HS-27A (cell line): Measurements from ENCODE around the gene MECP2.
"Not testable (repeated sequence)": the region's sequence is repeated elsewhere in the genome, so short reads cannot be mapped to it uniquely, and the experiment has no call there.

Experiments
- DNase-seq: peaks from one replicate; pipeline ENCODE4 v3.0.0-alpha.2; 2012; ENCODE audit warnings: low read depth, missing footprints

MECP2 gene

GRCh38 chrX:153991013-153991580 lies 106.4 kb downstream of the MECP2 start:
- no peak for DNase-seq

DNA sequence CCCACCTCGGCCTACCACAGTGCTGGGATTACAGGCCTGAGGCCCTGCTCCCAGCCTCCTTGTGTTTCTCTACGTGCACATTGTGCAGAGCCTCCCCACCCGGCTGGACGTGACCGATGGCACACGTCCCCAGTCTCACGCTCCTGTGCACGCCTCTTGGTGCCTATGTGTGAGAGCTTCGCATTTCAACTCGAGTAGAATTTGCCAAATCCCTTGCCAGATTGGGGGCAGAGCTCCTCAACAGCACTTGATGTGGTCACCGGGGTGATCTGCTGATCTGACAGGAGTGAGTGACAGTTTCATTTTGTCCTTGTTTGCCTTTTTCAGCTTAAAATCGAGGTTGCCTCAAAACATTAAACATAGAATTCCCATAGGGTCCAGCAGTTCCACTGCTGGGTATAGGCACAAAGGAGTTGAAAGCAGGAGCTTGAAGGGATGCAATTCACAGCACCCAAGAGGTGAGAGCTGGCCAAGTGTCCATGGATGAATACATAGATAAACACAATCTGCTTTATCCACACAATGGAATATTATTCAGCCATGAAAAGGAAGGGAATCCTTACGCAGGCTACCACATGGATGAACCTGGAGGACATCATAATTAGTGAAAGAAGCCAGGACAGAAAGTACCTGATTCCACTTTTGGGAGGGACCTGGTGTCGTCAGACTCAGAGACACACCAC lies 107.4 kb downstream of the MECP2 start:
- no peak for DNase-seq

GRCh38 chrX:153988493-153988892 lies 109.0 kb downstream of the MECP2 start:
- no peak for DNase-seq

DNA sequence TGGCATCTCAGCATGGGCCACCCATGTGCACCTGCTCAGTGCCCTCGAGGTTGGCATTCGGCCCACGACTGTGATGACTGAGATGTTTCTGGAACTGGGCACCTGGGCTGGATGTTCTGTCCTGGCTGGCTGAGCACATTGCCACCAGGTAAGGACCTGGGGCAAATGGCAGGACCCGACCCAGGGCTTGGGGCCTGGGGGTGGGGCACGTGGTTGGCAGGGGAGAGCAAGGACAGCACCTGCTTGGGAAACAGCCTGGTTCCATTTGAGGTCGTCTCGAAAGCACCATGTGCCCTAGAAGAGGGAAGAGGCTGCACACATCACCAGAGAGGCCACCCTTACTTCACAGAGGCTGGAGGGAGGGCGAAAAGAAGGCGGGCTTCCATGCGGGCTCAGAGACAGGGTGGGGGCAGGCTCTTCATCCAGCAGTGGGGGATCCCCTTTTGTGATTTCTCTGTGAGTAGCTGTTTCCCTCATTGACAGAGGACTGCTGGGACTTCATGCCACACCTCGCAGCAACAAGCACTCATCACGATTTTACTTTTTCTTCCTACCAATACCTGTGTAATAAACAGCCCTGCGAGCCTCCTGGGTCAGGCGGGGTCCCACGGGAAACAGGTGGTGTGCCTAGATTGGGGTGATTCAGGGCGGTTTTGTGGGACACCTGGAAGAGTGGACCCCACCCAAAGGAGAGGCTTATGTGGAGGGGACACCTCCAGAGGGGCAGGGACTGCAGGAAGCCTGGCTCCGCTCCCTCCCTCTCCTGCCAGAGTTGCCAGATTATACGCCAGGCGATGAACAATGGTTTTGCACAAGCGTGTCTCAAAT lies 113.0 kb downstream of the MECP2 start:
- DNase-seq, result no peak

- no peak for DNase-seq
These were observed 114.2 kb downstream of the MECP2 start for GRCh38 chrX:153983321-153983801.

DNA sequence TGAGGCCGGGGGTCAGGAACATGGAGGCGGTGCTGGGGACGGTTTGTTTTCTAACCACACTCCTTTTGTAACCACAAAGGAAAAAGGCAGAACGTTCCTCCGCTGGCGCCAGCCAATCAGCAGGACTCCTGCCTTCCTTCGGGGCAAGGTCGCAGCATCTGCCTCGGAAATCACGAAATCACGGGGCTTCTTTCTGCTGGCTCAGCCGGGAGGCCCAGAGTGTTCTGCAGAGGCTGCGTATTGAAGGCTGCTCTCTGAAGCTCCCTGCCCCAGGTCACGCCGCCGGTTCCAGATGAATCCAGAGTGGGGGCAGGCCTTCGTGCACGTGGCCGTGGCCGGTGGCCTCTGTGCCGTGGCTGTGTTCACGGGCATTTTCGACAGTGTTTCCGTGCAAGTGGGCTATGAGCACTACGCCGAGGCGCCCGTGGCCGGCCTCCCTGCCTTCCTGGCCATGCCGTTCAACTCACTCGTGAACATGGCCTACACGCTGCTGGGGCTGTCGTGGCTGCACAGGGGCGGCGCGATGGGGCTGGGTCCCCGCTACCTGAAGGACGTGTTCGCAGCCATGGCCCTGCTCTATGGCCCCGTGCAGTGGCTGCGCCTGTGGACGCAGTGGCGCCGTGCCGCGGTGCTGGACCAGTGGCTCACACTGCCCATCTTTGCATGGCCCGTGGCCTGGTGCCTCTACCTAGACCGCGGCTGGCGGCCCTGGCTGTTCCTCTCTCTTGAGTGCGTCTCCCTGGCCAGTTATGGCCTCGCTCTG lies 115.6 kb downstream of the MECP2 start:
- no peak for DNase-seq

DNA sequence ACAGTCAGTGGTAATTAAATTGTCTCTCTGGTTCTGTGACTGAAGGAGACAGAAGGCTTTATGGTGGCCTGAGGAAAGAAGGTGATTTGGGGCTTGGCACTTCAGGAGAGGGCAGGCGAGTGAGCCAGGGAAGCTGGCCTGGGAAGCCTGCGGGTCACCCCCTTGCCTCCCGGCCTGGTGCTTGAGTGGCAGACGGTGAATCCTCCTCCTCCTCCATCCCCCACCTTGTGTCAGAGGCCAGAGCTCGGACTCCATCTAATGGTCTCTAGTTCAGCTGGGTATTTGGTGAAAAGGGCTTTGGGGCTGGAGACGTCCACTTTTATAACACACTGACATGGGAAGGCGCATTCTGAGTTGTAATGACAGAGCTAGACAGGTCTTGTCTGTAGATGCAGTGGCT lies 116.3 kb downstream of the MECP2 start:
- DNase-seq, result no peak

- not testable (repeated sequence) for DNase-seq
These were observed 117.1 kb downstream of the MECP2 start for GRCh38 chrX:153980394-153980793.

DNA sequence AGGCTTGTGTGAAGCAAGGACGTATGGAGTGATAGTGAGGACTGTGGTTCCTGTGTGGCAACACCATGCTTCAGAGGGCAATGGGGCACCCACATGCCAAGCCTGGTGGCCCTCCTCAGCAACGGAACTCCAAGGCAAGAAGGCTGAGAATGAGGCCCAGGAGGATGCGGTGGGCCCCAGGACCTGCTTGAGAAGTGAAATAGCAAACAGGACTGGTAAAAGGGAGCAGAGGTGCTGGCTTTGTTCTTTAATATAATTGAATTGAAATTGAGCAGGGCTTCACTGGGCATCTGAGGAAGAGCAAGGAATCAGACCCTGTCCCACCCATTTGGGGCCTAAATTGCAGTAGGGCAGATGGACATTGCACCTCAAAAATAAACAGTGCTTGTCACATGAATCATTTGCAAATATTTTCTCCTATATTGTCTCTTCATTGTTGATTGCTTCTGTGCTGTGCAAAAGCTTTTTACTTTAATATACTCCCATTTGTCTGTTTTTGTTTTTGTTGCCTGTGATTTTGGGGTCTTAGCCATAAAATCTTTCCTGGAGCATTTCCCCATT lies 122.7 kb downstream of the MECP2 start:
- DNase-seq, result no peak

GRCh38 chrX:153974003-153974725 lies 123.4 kb downstream of the MECP2 start:
- no peak for DNase-seq

DNA sequence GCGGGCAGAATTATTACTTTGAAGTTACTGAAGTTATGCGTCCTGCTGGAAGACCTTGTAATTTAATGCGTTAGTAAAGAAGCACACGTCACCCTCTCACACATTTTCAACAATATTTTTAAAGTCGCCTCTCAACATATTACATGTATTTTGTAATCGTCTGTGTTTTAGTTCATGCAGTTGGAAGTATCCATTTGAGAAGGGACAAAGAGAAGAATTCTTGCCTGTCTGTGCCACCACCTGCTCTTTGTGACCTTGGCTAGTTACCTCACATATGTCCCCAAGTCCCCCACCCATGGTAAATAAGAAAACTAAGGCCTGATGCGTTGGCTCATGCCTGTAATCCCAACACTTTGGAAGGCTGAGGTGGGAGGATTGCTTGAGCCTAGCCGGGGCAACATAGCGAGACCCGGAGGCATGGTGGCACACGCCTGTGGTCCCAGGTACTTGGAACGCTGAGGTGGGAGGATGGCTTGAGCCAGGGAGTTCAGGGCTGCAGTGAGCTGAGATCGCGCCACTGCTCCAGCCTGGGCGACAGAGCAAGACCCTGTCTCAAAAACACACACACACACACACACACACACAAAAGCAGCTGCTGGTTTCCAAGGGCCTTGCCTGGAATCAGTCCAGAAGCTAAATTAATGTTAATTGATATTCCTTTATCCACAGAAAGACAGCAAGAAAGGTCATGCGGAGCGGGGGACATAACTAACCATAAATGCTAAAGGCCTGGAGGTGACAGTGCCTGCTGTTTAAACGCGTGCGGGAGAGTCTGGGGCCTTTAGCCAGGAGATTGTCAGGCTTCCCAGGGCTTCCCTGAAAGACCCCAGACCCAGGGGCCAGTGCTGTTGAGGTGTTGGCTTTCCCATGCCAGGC lies 124.2 kb downstream of the MECP2 start:
- peak; percentile 8 for DNase-seq

DNA sequence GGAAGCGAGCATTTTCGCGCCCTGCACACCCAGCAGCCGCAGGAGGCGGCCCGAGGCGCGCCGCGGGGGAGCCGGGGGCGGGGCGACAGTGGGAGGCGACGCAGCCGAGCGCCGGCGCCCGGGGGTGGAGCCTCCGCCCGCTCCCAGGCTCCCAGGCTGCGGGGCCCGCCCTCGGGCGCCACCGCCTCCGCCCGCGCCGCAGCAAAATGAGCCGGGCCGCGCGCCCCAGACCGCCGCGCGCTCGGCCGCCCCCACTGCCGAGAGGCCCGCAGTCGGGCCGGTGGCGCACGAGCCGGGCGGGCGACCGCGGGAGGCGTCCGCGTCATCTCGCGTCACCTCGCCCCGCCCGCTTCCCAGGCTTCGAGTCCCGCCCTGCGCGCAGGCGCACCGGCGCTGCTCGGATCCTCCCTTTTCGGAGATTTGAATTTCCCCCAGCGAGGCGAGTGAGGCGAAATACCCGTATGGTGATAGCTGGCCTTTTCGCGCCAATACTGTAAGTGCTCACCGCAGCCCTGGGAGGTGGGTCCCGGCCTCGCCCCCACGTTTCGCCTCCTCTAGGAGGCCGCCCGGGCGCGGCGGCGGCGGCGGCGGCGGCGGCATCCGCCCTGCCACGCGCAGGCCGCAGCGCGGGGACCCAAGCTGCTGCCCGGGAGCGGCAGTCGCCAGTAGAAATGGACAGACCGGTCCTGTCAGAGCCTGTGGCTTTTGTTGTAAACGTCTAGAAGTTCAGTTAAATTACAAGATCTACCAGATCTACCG lies 125.0 kb downstream of the MECP2 start, which contains the start of gene TMEM187:
TSS of gene TMEM187 (plus strand) at position 387 of the 759 bp plus-strand sequence. CDS start 9,309 bp downstream, outside the sequence.
- DNase-seq, result peak; percentile 58
